SK-N-MC (cell line): ENCODE measurements around the gene TNIK.

Experiments used
- DNase-seq: peaks from one replicate; pipeline ENCODE4 v3.0.0-alpha.2; 2011; ENCODE audit warnings: low read depth, low spot score
- H3K27ac ChIP-seq: fragments of 200-600 bp; sonication (generic); 2 replicates; pipeline ENCODE4 v1.5.1; 2016; ENCODE audit warnings: mixed run types
- H3K36me3 ChIP-seq: fragments of 200-600 bp; sonication (generic); 2 replicates; pipeline ENCODE4 v1.6.1; 2017; ENCODE audit warnings: antibody characterized with exemption, low read length, mixed read lengths; ENCODE audit not compliant: insufficient read depth
- H3K4me3 ChIP-seq: fragments of 200-600 bp; sonication (generic); 2 replicates; pipeline ENCODE4 v1.5.1; 2016
- H3K9ac ChIP-seq: fragments of 200-600 bp; sonication (generic); 2 replicates; pipeline ENCODE4 v1.8.0; 2017; ENCODE audit warnings: mixed run types, mixed read lengths; ENCODE audit not compliant: insufficient read length
- H3K9me3 ChIP-seq: fragments of 200-600 bp; sonication (generic); 2 replicates; pipeline ENCODE4 v1.6.1; 2017; ENCODE audit warnings: low read depth, mild to moderate bottlenecking, antibody characterized with exemption, low read length, moderate library complexity, mixed read lengths
- EZH2 ChIP-seq: fragments of 200-600 bp; sonication (generic); IDR thresholded peaks from one replicate; pipeline ENCODE4 v1.6.1; 2017; ENCODE audit warnings: antibody characterized with exemption
- FOXP2 ChIP-seq: optimal IDR thresholded peaks from 2 replicates; pipeline ENCODE3; 2011; ENCODE audit warnings: mild to moderate bottlenecking, moderate library complexity; ENCODE audit not compliant: insufficient read depth; ENCODE audit errors: extremely low read length, control extremely low read depth
- POLR2AphosphoS5 ChIP-seq: IDR thresholded peaks from 2 replicates; pipeline ENCODE4 v1.6.1; 2012; ENCODE audit warnings: mild to moderate bottlenecking, low read depth, low read length, borderline replicate concordance

The TNIK gene

GRCh38 chr3:171459942-171460724 lies at the start of gene TNIK:
Gene TNIK (minus strand): TSS chr3:171460405. CDS start chr3:171460063, 342 bp downstream.
- H3K4me3 ChIP-seq = peak within 1 kb of the TSS; percentile 87

GRCh38 chr3:171508676-171509075 lies 48.5 kb upstream of the TNIK start:
- H3K9ac ChIP-seq = no peak overlapping the region

More at GRCh38 chr3:171459942-171460724, at the start of gene TNIK:
- DNase-seq = no peak
- peak within 1 kb of the TSS; percentile 1 for H3K9ac ChIP-seq
- H3K36me3 ChIP-seq = no peaks in the 10 kb centered on the region
- H3K27ac ChIP-seq = no peak within 1 kb of the TSS
- TF ChIP-seq FOXP2 (no peak), POLR2AphosphoS5 (no peak), EZH2 (no peak)
- H3K9me3 ChIP-seq = no peaks in the 10 kb centered on the region

DNA sequence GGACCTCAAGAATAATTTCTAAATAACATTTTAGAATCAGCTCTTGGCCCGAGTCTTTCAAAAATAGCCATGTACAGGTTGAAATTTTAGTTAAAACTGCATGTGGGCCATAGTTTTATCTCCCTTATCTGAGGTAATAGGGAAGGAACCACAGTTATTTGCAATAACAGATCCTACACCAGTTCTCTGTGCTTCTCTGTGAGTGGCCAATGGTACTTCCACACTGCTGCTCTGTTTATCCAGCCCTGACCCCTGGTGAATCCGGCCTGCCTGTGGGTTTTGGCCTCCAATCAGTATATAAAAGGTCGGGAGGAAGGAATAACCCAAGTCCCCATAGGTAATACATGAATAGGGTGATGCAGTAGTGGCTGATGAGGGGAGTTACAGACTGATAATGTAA lies 48.0 kb upstream of the TNIK start:
- TF ChIP-seq EZH2 (no peak), POLR2AphosphoS5 (no peak), FOXP2 (no peak)
- no peak overlapping the region for H3K4me3 ChIP-seq

More at GRCh38 chr3:171508676-171509075, 48.5 kb upstream of the TNIK start:
- no peak for DNase-seq
- Histone ChIP-seq H3K4me3 (no peak overlapping the region), H3K9me3 (no peaks in the 10 kb centered on the region; the same call in 1 of the 2 replicates), H3K27ac (no peak overlapping the region), H3K36me3 (no peaks in the 10 kb centered on the region)
- no peak for TF ChIP-seq POLR2AphosphoS5
- no peak for TF ChIP-seq FOXP2
- no peak for TF ChIP-seq EZH2

DNA sequence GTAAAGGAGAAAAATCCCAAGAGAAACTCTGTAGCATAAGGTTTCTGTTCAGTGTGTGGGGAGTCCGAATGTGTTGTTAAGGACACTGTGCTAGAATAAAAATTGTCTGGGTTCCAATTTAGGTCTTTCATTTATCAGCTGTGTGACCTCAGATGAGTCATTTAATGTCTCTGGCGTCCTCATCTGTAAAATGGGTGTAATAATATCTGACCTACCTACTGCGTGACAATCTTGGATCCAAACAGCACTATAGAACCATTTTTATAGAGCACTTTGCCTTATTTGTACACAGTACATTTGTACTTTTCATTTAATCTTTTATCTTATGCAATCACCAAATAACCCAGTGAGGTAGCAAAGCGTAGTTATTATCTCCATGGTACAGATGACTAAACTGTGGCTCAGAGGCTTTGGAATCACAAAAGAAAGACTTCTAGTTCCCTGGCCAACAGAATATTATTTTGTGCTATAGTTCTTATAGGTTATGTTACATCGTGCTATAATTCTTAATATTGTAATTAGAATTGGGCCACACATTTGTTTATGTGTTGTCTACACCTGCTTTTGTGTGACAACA lies 46.6 kb upstream of the TNIK start:
- no peak for DNase-seq
- TF ChIP-seq EZH2 = no peak
- no peak for TF ChIP-seq POLR2AphosphoS5
- no peak for TF ChIP-seq FOXP2
- Histone ChIP-seq H3K9me3 (no peaks in the 10 kb centered on the region; the same call in 1 of the 2 replicates), H3K4me3 (no peak overlapping the region), H3K27ac (no peak overlapping the region), H3K9ac (no peak overlapping the region), H3K36me3 (no peaks in the 10 kb centered on the region)

More for the DNA sequence above, 48.0 kb upstream of the TNIK start:
- Histone ChIP-seq H3K27ac (no peak overlapping the region), H3K9me3 (no peaks in the 10 kb centered on the region; the same call in 1 of the 2 replicates), H3K9ac (no peak overlapping the region), H3K36me3 (no peaks in the 10 kb centered on the region)
- DNase-seq = no peak

DNA sequence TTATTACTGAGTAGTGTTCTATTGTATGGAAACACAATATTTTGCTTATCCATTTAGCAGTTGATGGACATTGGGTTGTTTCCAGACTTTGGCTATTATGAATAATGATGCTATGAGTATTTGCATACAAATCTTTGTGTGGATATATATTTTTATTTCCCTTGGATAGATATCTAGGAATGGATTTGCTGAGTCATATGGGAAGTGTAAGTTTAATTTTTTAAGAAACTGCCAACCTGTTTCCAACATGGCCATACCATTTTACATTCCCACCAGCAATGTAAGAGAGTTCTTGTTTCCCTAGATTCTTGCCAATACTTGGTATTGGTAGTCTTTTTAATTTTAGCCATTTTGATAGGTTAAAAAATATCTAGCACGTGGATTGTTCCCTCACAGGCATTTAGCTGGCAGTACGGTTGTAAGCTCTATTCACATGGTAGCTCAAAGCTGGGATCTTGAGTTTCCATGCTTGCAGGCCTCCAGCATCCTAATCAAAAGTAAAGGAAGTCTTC lies 45.7 kb upstream of the TNIK start:
- Histone ChIP-seq H3K9me3 (no peaks in the 10 kb centered on the region; the same call in 1 of the 2 replicates), H3K4me3 (no peak overlapping the region), H3K27ac (no peak overlapping the region), H3K36me3 (no peaks in the 10 kb centered on the region), H3K9ac (no peak overlapping the region)
- TF ChIP-seq POLR2AphosphoS5 (no peak), FOXP2 (no peak), EZH2 (no peak)
- DNase-seq = no peak

DNA sequence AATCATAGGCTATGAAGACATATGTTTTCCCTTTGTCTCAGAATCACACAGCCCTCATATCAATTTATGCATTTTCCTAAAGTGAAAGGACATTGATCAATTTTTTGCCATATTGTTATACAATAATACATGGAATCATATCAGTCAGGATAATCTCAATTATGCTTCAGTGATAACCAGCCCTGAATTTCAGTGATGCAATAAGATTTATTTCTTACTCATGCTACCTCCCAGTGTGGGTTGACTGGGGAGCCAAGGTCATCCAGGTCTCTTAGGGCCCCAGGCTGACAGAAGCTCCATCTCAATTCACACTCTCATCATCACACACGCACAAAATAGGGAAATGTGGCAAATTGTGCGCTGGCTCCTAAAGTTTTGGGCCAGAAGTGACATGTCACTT lies 44.2 kb upstream of the TNIK start:
- TF ChIP-seq FOXP2 (no peak), POLR2AphosphoS5 (no peak), EZH2 (no peak)
- no peak overlapping the region for H3K9ac ChIP-seq
- no peaks in the 10 kb centered on the region; the same call in 1 of the 2 replicates for H3K9me3 ChIP-seq
- H3K27ac ChIP-seq = no peak overlapping the region
- H3K4me3 ChIP-seq = no peak overlapping the region
- H3K36me3 ChIP-seq = no peaks in the 10 kb centered on the region
- no peak for DNase-seq

DNA sequence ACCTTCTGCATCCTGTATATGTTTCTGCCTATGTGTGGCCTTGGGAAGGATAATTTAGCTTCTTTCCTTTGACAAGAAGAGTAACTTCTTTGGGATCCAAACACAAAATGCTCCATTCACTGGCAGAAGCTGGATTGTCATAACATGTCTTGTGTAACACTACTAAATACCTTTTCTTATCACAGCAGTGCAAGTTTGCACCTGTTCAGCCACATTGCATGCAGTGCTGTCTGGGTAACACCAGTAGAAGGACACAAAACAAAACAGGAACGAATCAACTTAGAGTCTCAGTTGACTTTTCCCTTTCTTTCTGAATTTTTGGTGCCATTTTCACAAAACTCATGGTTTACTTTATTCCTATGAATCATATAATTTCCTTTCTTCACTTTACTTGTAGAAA lies 43.6 kb upstream of the TNIK start:
- no peak overlapping the region for H3K9ac ChIP-seq

GRCh38 chr3:171498921-171499320 lies 38.7 kb upstream of the TNIK start:
- H3K27ac ChIP-seq = no peak overlapping the region
- no peaks in the 10 kb centered on the region for H3K9me3 ChIP-seq
- DNase-seq = no peak
- TF ChIP-seq POLR2AphosphoS5 (no peak), FOXP2 (no peak), EZH2 (no peak)
- no peak overlapping the region for H3K9ac ChIP-seq
- H3K36me3 ChIP-seq = no peaks in the 10 kb centered on the region
- H3K4me3 ChIP-seq = no peak overlapping the region

More for the DNA sequence above, 43.6 kb upstream of the TNIK start:
- no peak for DNase-seq
- TF ChIP-seq FOXP2 = no peak
- TF ChIP-seq POLR2AphosphoS5 = no peak
- TF ChIP-seq EZH2 = no peak
- no peaks in the 10 kb centered on the region; the same call in 1 of the 2 replicates for H3K9me3 ChIP-seq
- no peak overlapping the region for H3K27ac ChIP-seq
- H3K36me3 ChIP-seq = no peaks in the 10 kb centered on the region
- no peak overlapping the region for H3K4me3 ChIP-seq
